Measurements from ENCODE around the gene MMAB.

Gene MMAB

GRCh38 chr12:109531411-109531810 lies 41.9 kb downstream of the MMAB start:
- no peak for DNase-seq (ENCODE audit: low read depth, low spot score)
- peaks cover 81% of the 10 kb centered on the region for H3K36me3 ChIP-seq (ENCODE audit: insufficient read depth, insufficient read length, low read length)
- no peak overlapping the region for H3K9ac ChIP-seq (ENCODE audit: insufficient read length, low read depth)
- TF ChIP-seq YY1 (IDR thresholded peaks at IDR 0.05; ENCODE audit: insufficient read depth, insufficient read length) (no peak), SUZ12 (IDR thresholded peaks at IDR 0.05; ENCODE audit: extremely low read depth, insufficient read depth, insufficient read length) (no peak), ZNF274 (IDR thresholded peaks at IDR 0.05; ENCODE audit: low read depth, low read length) (no peak)
- H3K27me3 ChIP-seq (ENCODE audit: insufficient read depth, insufficient read length) = no peaks in the 10 kb centered on the region
- no peaks in the 10 kb centered on the region for H3K9me3 ChIP-seq (ENCODE audit: insufficient read depth, low read length)
- H3K4me1 ChIP-seq (ENCODE audit: insufficient read depth, insufficient read length) = no peaks in the 10 kb centered on the region
- H3K4me3 ChIP-seq (ENCODE audit: insufficient read length, low read depth) = no peak overlapping the region

GRCh38 chr12:109529691-109530640 lies 43.3 kb downstream of the MMAB start:
- no peak overlapping the region for H3K9ac ChIP-seq (ENCODE audit: insufficient read length, low read depth)
- peaks cover 81% of the 10 kb centered on the region for H3K36me3 ChIP-seq (ENCODE audit: insufficient read depth, insufficient read length, low read length)
- no peak overlapping the region for H3K4me3 ChIP-seq (ENCODE audit: insufficient read length, low read depth)
- H3K9me3 ChIP-seq (ENCODE audit: insufficient read depth, low read length) = no peaks in the 10 kb centered on the region
- H3K4me1 ChIP-seq (ENCODE audit: insufficient read depth, insufficient read length) = no peaks in the 10 kb centered on the region
- H3K27me3 ChIP-seq (ENCODE audit: insufficient read depth, insufficient read length) = no peaks in the 10 kb centered on the region
- TF ChIP-seq YY1 (IDR thresholded peaks at IDR 0.05; ENCODE audit: insufficient read depth, insufficient read length) = no peak
- TF ChIP-seq ZNF274 (IDR thresholded peaks at IDR 0.05; ENCODE audit: low read depth, low read length) = no peak
- TF ChIP-seq SUZ12 (IDR thresholded peaks at IDR 0.05; ENCODE audit: extremely low read depth, insufficient read depth, insufficient read length) = no peak
- peak; percentile 8 for DNase-seq (ENCODE audit: low read depth, low spot score)

- H3K4me3 ChIP-seq (ENCODE audit: insufficient read length, low read depth) = no peak overlapping the region
- H3K27me3 ChIP-seq (ENCODE audit: insufficient read depth, insufficient read length) = no peaks in the 10 kb centered on the region
- no peaks in the 10 kb centered on the region for H3K9me3 ChIP-seq (ENCODE audit: insufficient read depth, low read length)
- H3K36me3 ChIP-seq (ENCODE audit: insufficient read depth, insufficient read length, low read length) = peaks cover 82% of the 10 kb centered on the region
- TF ChIP-seq SUZ12 (IDR thresholded peaks at IDR 0.05; ENCODE audit: extremely low read depth, insufficient read depth, insufficient read length) (no peak), ZNF274 (IDR thresholded peaks at IDR 0.05; ENCODE audit: low read depth, low read length) (no peak), YY1 (IDR thresholded peaks at IDR 0.05; ENCODE audit: insufficient read depth, insufficient read length) (no peak)
- H3K4me1 ChIP-seq (ENCODE audit: insufficient read depth, insufficient read length) = no peaks in the 10 kb centered on the region
- DNase-seq (ENCODE audit: low read depth, low spot score) = no peak
- no peak overlapping the region for H3K9ac ChIP-seq (ENCODE audit: insufficient read length, low read depth)
Observed at GRCh38 chr12:109527489-109528123, 45.7 kb downstream of the MMAB start.

GRCh38 chr12:109525279-109525585 lies 48.1 kb downstream of the MMAB start:
- no peak for DNase-seq (ENCODE audit: low read depth, low spot score)
- Histone ChIP-seq H3K27me3 (ENCODE audit: insufficient read depth, insufficient read length) (no peaks in the 10 kb centered on the region), H3K9me3 (ENCODE audit: insufficient read depth, low read length) (no peaks in the 10 kb centered on the region), H3K36me3 (ENCODE audit: insufficient read depth, insufficient read length, low read length) (peaks cover 83% of the 10 kb centered on the region), H3K4me3 (ENCODE audit: insufficient read length, low read depth) (no peak overlapping the region), H3K9ac (ENCODE audit: insufficient read length, low read depth) (no peak overlapping the region), H3K4me1 (ENCODE audit: insufficient read depth, insufficient read length) (no peaks in the 10 kb centered on the region)
- TF ChIP-seq YY1 (IDR thresholded peaks at IDR 0.05; ENCODE audit: insufficient read depth, insufficient read length) (no peak), ZNF274 (IDR thresholded peaks at IDR 0.05; ENCODE audit: low read depth, low read length) (no peak), SUZ12 (IDR thresholded peaks at IDR 0.05; ENCODE audit: extremely low read depth, insufficient read depth, insufficient read length) (no peak)

GRCh38 chr12:109524466-109525278 lies 48.6 kb downstream of the MMAB start:
- H3K9ac ChIP-seq (ENCODE audit: insufficient read length, low read depth) = no peak overlapping the region

GRCh38 chr12:109523504-109523903 lies 49.8 kb downstream of the MMAB start:
- Histone ChIP-seq H3K4me3 (ENCODE audit: insufficient read length, low read depth) (no peak overlapping the region), H3K9ac (ENCODE audit: insufficient read length, low read depth) (no peak overlapping the region), H3K9me3 (ENCODE audit: insufficient read depth, low read length) (no peaks in the 10 kb centered on the region), H3K27me3 (ENCODE audit: insufficient read depth, insufficient read length) (no peaks in the 10 kb centered on the region), H3K4me1 (ENCODE audit: insufficient read depth, insufficient read length) (peaks cover 4% of the 10 kb centered on the region), H3K36me3 (ENCODE audit: insufficient read depth, insufficient read length, low read length) (peaks cover 93% of the 10 kb centered on the region)
- DNase-seq (ENCODE audit: low read depth, low spot score) = no peak
- TF ChIP-seq ZNF274 (IDR thresholded peaks at IDR 0.05; ENCODE audit: low read depth, low read length) (no peak), SUZ12 (IDR thresholded peaks at IDR 0.05; ENCODE audit: extremely low read depth, insufficient read depth, insufficient read length) (no peak), YY1 (IDR thresholded peaks at IDR 0.05; ENCODE audit: insufficient read depth, insufficient read length) (no peak)

More at GRCh38 chr12:109524466-109525278, 48.6 kb downstream of the MMAB start:
- Histone ChIP-seq H3K36me3 (ENCODE audit: insufficient read depth, insufficient read length, low read length) (peaks cover 83% of the 10 kb centered on the region), H3K4me3 (ENCODE audit: insufficient read length, low read depth) (no peak overlapping the region), H3K9me3 (ENCODE audit: insufficient read depth, low read length) (no peaks in the 10 kb centered on the region), H3K4me1 (ENCODE audit: insufficient read depth, insufficient read length) (no peaks in the 10 kb centered on the region), H3K27me3 (ENCODE audit: insufficient read depth, insufficient read length) (no peaks in the 10 kb centered on the region)
- DNase-seq (ENCODE audit: low read depth, low spot score) = no peak
- TF ChIP-seq ZNF274 (IDR thresholded peaks at IDR 0.05; ENCODE audit: low read depth, low read length) = no peak
- TF ChIP-seq SUZ12 (IDR thresholded peaks at IDR 0.05; ENCODE audit: extremely low read depth, insufficient read depth, insufficient read length) = no peak
- no peak for TF ChIP-seq YY1 (IDR thresholded peaks at IDR 0.05; ENCODE audit: insufficient read depth, insufficient read length)
